ENCODE measurements around the gene F2R. TPM values are rescaled to one million over a fixed set of nuclear protein-coding genes. Genes with fewer than 3 reads are reported as not detected.
"Not testable (repeated sequence)": the region's sequence is repeated elsewhere in the genome, so short reads cannot be mapped to it uniquely, and the experiment has no call there.

F2R gene
- polyA plus RNA-seq, 1 donor from 2014 or later, result 1.2 TPM

GRCh38 chr5:76771705-76772405, 55.9 kb downstream of the F2R start:
- no peak overlapping the region for H3K4me3 Mint-ChIP-seq
- H3K4me1 Mint-ChIP-seq, result peaks cover 0 to 5% (median 4%) of the 10 kb centered on the region in 3 donors
- no peak overlapping the region for H3K27ac Mint-ChIP-seq
- H3K9me3 Mint-ChIP-seq, result no peaks in the 10 kb centered on the region
- peaks cover 1% of the 10 kb centered on the region for H3K27me3 Mint-ChIP-seq
- no peaks in the 10 kb centered on the region for H3K36me3 Mint-ChIP-seq

- Mint-ChIP-seq H3K9me3 (peaks cover 0 to 3% (median 0%) of the 10 kb centered on the region in 3 donors), H3K4me3 (no peak overlapping the region), H3K27ac (no peak overlapping the region), H3K27me3 (no peaks in the 10 kb centered on the region), H3K4me1 (peaks cover 6 to 8% (median 8%) of the 10 kb centered on the region in 3 donors), H3K36me3 (peaks cover 2% of the 10 kb centered on the region)
Measured at GRCh38 chr5:76775921-76776320, 60.0 kb downstream of the F2R start.

- Mint-ChIP-seq H3K27ac (no peak overlapping the region), H3K9me3 (peaks cover 0 to 3% (median 0%) of the 10 kb centered on the region in 3 donors), H3K4me1 (peaks cover 6 to 8% (median 8%) of the 10 kb centered on the region in 3 donors), H3K4me3 (no peak overlapping the region), H3K27me3 (no peaks in the 10 kb centered on the region), H3K36me3 (peaks cover 2% of the 10 kb centered on the region)
Measured at GRCh38 chr5:76776391-76776790, 60.5 kb downstream of the F2R start.

GRCh38 chr5:76780616-76781015, 64.7 kb downstream of the F2R start:
- H3K27me3 Mint-ChIP-seq, H3K4me3 Mint-ChIP-seq, H3K36me3 Mint-ChIP-seq, H3K27ac Mint-ChIP-seq, H3K9me3 Mint-ChIP-seq, H3K4me1 Mint-ChIP-seq: not testable (repeated sequence)

- peaks cover 4 to 6% (median 5%) of the 10 kb centered on the region in 3 donors for H3K4me1 Mint-ChIP-seq
- peaks cover 2% of the 10 kb centered on the region for H3K27me3 Mint-ChIP-seq
- H3K4me3 Mint-ChIP-seq, result no peak overlapping the region
- no peak overlapping the region for H3K27ac Mint-ChIP-seq
- peaks cover 0 to 3% (median 0%) of the 10 kb centered on the region in 3 donors for H3K9me3 Mint-ChIP-seq
- peaks cover 3% of the 10 kb centered on the region for H3K36me3 Mint-ChIP-seq
Measured at GRCh38 chr5:76781775-76782174, 65.8 kb downstream of the F2R start.

GRCh38 chr5:76782444-76782843, 66.5 kb downstream of the F2R start:
- Mint-ChIP-seq H3K4me3 (no peak overlapping the region), H3K9me3 (peaks cover 0 to 3% (median 0%) of the 10 kb centered on the region in 3 donors), H3K27me3 (peaks cover 2% of the 10 kb centered on the region), H3K27ac (no peak overlapping the region), H3K4me1 (peaks cover 4 to 6% (median 5%) of the 10 kb centered on the region in 3 donors), H3K36me3 (peaks cover 3% of the 10 kb centered on the region)

Other genes starting within 250 kb of the F2R start
- 0.11 TPM for gene F2RL2, start 92.7 kb upstream of the F2R start, polyA plus RNA-seq
- 2.6 TPM for gene F2RL1, start 102.9 kb downstream of the F2R start, polyA plus RNA-seq
- 5.3 TPM for gene S100Z, start 133.9 kb downstream of the F2R start, polyA plus RNA-seq
- not detected for gene CRHBP, start 236.9 kb downstream of the F2R start, polyA plus RNA-seq

Measured in IgD-negative memory B cell (primary cell).